ENCODE measurements around the gene ZNF593OS. TPM values are rescaled to one million over a fixed set of nuclear protein-coding genes. Genes with fewer than 3 reads are reported as not detected.

ZNF593OS gene
- polyA plus RNA-seq, 3 donors, result 0.50 to 0.59 TPM; not detected in 1

- Mint-ChIP-seq H3K27ac (peak overlapping the region in 1 of 7 donors; percentile 24), H3K9me3 (peaks cover 0 to 2% (median 0%) of the 10 kb centered on the region in 7 donors), H3K4me3 (no peak overlapping the region), H3K27me3 (ENCODE audit: low read depth in 3 of 3) (peaks cover 0 to 3% (median 2%) of the 10 kb centered on the region in 3 donors), H3K36me3 (no peaks in the 10 kb centered on the region), H3K4me1 (peaks cover 10% of the 10 kb centered on the region)
- no peaks in the 10 kb centered on the region for H4K20me1 ChIP-seq (ENCODE audit: insufficient read depth, low read length)
- TF ChIP-seq CTCF (IDR thresholded peaks at IDR 0.05), result no peak
- H3K4me3 ChIP-seq (replicated peaks in 1 of 3; ENCODE audit: low read depth in 2 of 3, low read length in 3 of 3), result no peak overlapping the region
- WGBS (ENCODE audit: insufficient coverage), result 100% methylated on average over 2 of the region's 2 CpGs
- H3K79me2 ChIP-seq (ENCODE audit: insufficient read depth, low read length), result no peaks in the 10 kb centered on the region
- H3K9ac ChIP-seq (ENCODE audit: insufficient read depth, low read length, poor library complexity, severe bottlenecking), result no peak overlapping the region
- H3K4me1 ChIP-seq (ENCODE audit: control insufficient read depth in 1 of 2, insufficient read depth in 2 of 2, low read length in 2 of 2), result peaks cover 10 to 11% of the 10 kb centered on the region in 2 donors
- H3K36me3 ChIP-seq (replicated peaks in 1 of 2; ENCODE audit: control insufficient read depth in 1 of 2, insufficient read depth in 2 of 2, low read length in 2 of 2), result no peaks in the 10 kb centered on the region
- intact Hi-C loops (cut with micrococcal nuclease), result no loop called here
- no peak overlapping the region for H3K27ac ChIP-seq (ENCODE audit: low read depth in 1 of 2, low read length in 2 of 2)
- no peak overlapping the region for H3K4me2 ChIP-seq (replicated peaks; ENCODE audit: extremely low read depth, low read length, poor library complexity, severe bottlenecking)
- DNase-seq, result no peak
- no peaks in the 10 kb centered on the region for H3K9me3 ChIP-seq (replicated peaks in 1 of 2; ENCODE audit: control insufficient read depth in 1 of 2, insufficient read depth in 1 of 2, low read length in 2 of 2)
- no peaks in the 10 kb centered on the region for H3K27me3 ChIP-seq (ENCODE audit: control insufficient read depth in 2 of 2, insufficient read depth in 2 of 2, low read length in 2 of 2)
- H2AFZ ChIP-seq (ENCODE audit: insufficient read depth, low read depth, low read length, poor library complexity, severe bottlenecking), result no peak overlapping the region
Measured at GRCh38 chr1:26132834-26133167, 38.8 kb downstream of the ZNF593OS start.

- Histone ChIP-seq H3K36me3 (replicated peaks in 1 of 2; ENCODE audit: control insufficient read depth in 1 of 2, insufficient read depth in 2 of 2, low read length in 2 of 2) (no peaks in the 10 kb centered on the region), H2AFZ (ENCODE audit: insufficient read depth, low read depth, low read length, poor library complexity, severe bottlenecking) (no peak overlapping the region), H4K20me1 (ENCODE audit: insufficient read depth, low read length) (no peaks in the 10 kb centered on the region), H3K9ac (ENCODE audit: insufficient read depth, low read length, poor library complexity, severe bottlenecking) (no peak overlapping the region), H3K4me1 (ENCODE audit: control insufficient read depth in 1 of 2, insufficient read depth in 2 of 2, low read length in 2 of 2) (peaks cover 15 to 16% of the 10 kb centered on the region in 2 donors), H3K27me3 (ENCODE audit: control insufficient read depth in 2 of 2, insufficient read depth in 2 of 2, low read length in 2 of 2) (no peaks in the 10 kb centered on the region), H3K4me3 (replicated peaks in 1 of 3; ENCODE audit: low read depth in 2 of 3, low read length in 3 of 3) (no peak overlapping the region), H3K79me2 (ENCODE audit: insufficient read depth, low read length) (no peaks in the 10 kb centered on the region), H3K9me3 (replicated peaks in 1 of 2; ENCODE audit: control insufficient read depth in 1 of 2, insufficient read depth in 1 of 2, low read length in 2 of 2) (no peaks in the 10 kb centered on the region), H3K4me2 (replicated peaks; ENCODE audit: extremely low read depth, low read length, poor library complexity, severe bottlenecking) (no peak overlapping the region), H3K27ac (ENCODE audit: low read depth in 1 of 2, low read length in 2 of 2) (no peak overlapping the region)
- Mint-ChIP-seq H3K27me3 (ENCODE audit: low read depth in 3 of 3) (peaks cover 0 to 3% (median 2%) of the 10 kb centered on the region in 3 donors), H3K27ac (no peak overlapping the region), H3K4me3 (no peak overlapping the region), H3K36me3 (no peaks in the 10 kb centered on the region), H3K9me3 (peaks cover 0 to 2% (median 0%) of the 10 kb centered on the region in 7 donors), H3K4me1 (peaks cover 15% of the 10 kb centered on the region)
- TF ChIP-seq CTCF (IDR thresholded peaks at IDR 0.05), result no peak
- 100% methylated on average over 2 of the region's 5 CpGs for WGBS (ENCODE audit: insufficient coverage)
- DNase-seq, result peak in 1 of 3 donors; percentile 13
- intact Hi-C loops (cut with micrococcal nuclease), result no loop called here
Measured at GRCh38 chr1:26132128-26132833, 39.4 kb downstream of the ZNF593OS start.
